H1 (cell line): ENCODE results near the gene FBXO17. TPM values are rescaled to one million over a fixed set of nuclear protein-coding genes. Genes with fewer than 3 reads are reported as not detected.

Experiments used
- CTCF ChIA-PET: fragments of 300-600 bp; sonication (Branson Sonifier 250); formaldehyde crosslinking; loops from one replicate; lab custom pipeline; 2021; ENCODE audit not compliant: partially characterized antibody; lab: Charles Lee
- POLR2A ChIA-PET: fragments of 300-600 bp; sonication (Branson Sonifier 250); formaldehyde crosslinking; loops from one replicate; lab custom pipeline; 2021; ENCODE audit warnings: inconsistent platforms; ENCODE audit not compliant: partially characterized antibody; lab: Charles Lee
- DNase-seq, 2 experiments: peaks; one replicate each; pipeline versions ENCODE4 v3.0.0 to v3.0.0-alpha.2; 2010 to 2022; ENCODE audit warnings: low spot score in 2 of 2, low read depth in 1 of 2, mixed read lengths in 1 of 2
- FAIRE-seq: peaks from 2 replicates; lab custom pipeline; 2011; peaks lifted over from hg19 to GRCh38; lab: Jason Lieb, UNC
- H2AFZ ChIP-seq: 2 replicates; pipeline ENCODE4 v1.8.1; 2012; ENCODE audit warnings: low read length, inconsistent platforms
- H2AK5ac ChIP-seq: 2 replicates; pipeline ENCODE4 v1.6.1; 2013; ENCODE audit warnings: low read depth, low read length
- H2BK120ac ChIP-seq: replicated peaks from 2 replicates; pipeline ENCODE3; 2013; ENCODE audit warnings: low read depth, low read length, inconsistent platforms
- H2BK12ac ChIP-seq: 2 replicates; pipeline ENCODE4 v1.6.1; 2013; ENCODE audit warnings: low read depth, low read length
- H2BK15ac ChIP-seq: 2 replicates; pipeline ENCODE4 v1.6.1; 2013; ENCODE audit warnings: low read length
- H2BK20ac ChIP-seq: 2 replicates; pipeline ENCODE4 v1.6.1; 2013; ENCODE audit warnings: low read length
- H2BK5ac ChIP-seq: 2 replicates; pipeline ENCODE4 v1.6.1; 2013; ENCODE audit warnings: low read depth, low read length
- H3K14ac ChIP-seq: 2 replicates; pipeline ENCODE4 v1.6.1; 2013; ENCODE audit warnings: inconsistent platforms; ENCODE audit not compliant: insufficient read length
- H3K18ac ChIP-seq: 2 replicates; pipeline ENCODE4 v1.6.1; 2013; ENCODE audit warnings: low read length; ENCODE audit errors: extremely low read depth
- H3K23ac ChIP-seq: 2 replicates; pipeline ENCODE4 v1.6.1; 2013; ENCODE audit warnings: inconsistent platforms; ENCODE audit not compliant: insufficient read length
- H3K23me2 ChIP-seq: 2 replicates; pipeline ENCODE4 v1.6.1; 2013; ENCODE audit warnings: low read depth, low read length
- H3K27ac ChIP-seq: 2 replicates; pipeline ENCODE4 v1.6.1; 2011; ENCODE audit warnings: low read depth, low read length, inconsistent platforms
- H3K27me3 ChIP-seq, 4 experiments: replicated peaks in 1 of 4; 1 replicate in 1 of 4; 2 replicates in 3 of 4; pipeline versions ENCODE4 v1.6.1 to v1.8.1; 2011 to 2013; ENCODE audit warnings: low read length in 3 of 4, mild to moderate bottlenecking in 3 of 4, inconsistent platforms in 2 of 4, mixed read lengths in 2 of 4, moderate library complexity in 1 of 4; ENCODE audit not compliant: control insufficient read depth in 3 of 4, insufficient read depth in 3 of 4; ENCODE audit errors: extremely low read depth in 1 of 4
- H3K36me3 ChIP-seq, 4 experiments: 2 replicates each; pipeline versions ENCODE4 v1.6.1 to v1.8.1; 2011 to 2013; ENCODE audit warnings: mild to moderate bottlenecking in 4 of 4, low read length in 3 of 4, moderate library complexity in 2 of 4, control low read depth in 1 of 4, inconsistent platforms in 1 of 4; ENCODE audit not compliant: insufficient read depth in 4 of 4, control insufficient read depth in 2 of 4
- H3K4ac ChIP-seq: replicated peaks from 2 replicates; pipeline ENCODE3; 2013; ENCODE audit warnings: low read length, low read depth, mixed read lengths, inconsistent platforms; ENCODE audit not compliant: insufficient read length
- H3K4me1 ChIP-seq, 4 experiments: replicated peaks in 1 of 4; 1 replicate in 1 of 4; 2 replicates in 3 of 4; pipeline versions ENCODE4 v1.6.1 to v1.8.1; 2011 to 2013; ENCODE audit warnings: low read length in 3 of 4, inconsistent platforms in 2 of 4, mixed read lengths in 1 of 4; ENCODE audit not compliant: insufficient read depth in 4 of 4, control insufficient read depth in 3 of 4
- H3K4me2 ChIP-seq, 2 experiments: 2 replicates each; pipeline versions ENCODE4 v1.6.1 to v1.8.1; 2011 to 2013; ENCODE audit warnings: low read depth in 2 of 2, low read length in 2 of 2, control low read depth in 1 of 2, inconsistent platforms in 1 of 2, mild to moderate bottlenecking in 1 of 2; ENCODE audit not compliant: insufficient read depth in 1 of 2
- H3K4me3 ChIP-seq, 4 experiments: fragments of 200-600, 300-600 bp in 1 of 4; sonication (generic), shearing (Covaris generic), sonication (Bioruptor Twin) in 1 of 4; 2 replicates each; pipeline versions ENCODE4 v1.5.1 to v1.8.1; 2011 to 2016; ENCODE audit warnings: low read length in 4 of 4, low read depth in 3 of 4, control low read depth in 2 of 4, inconsistent platforms in 2 of 4, mild to moderate bottlenecking in 2 of 4, mixed read lengths in 1 of 4, moderate library complexity in 1 of 4; ENCODE audit not compliant: insufficient read depth in 2 of 4; ENCODE audit errors: extremely low read depth in 1 of 4
- H3K56ac ChIP-seq: replicated peaks from 2 replicates; pipeline ENCODE3; 2013; ENCODE audit warnings: low read depth, mild to moderate bottlenecking, mixed read lengths, low read length, inconsistent platforms; ENCODE audit not compliant: insufficient read length
- H3K79me1 ChIP-seq: 2 replicates; pipeline ENCODE4 v1.6.1; 2013; ENCODE audit warnings: low read depth, low read length, control low read depth
- H3K79me2 ChIP-seq, 2 experiments: 2 replicates each; pipeline versions ENCODE4 v1.6.1 to v1.8.1; 2012 to 2013; ENCODE audit warnings: low read length in 2 of 2, mild to moderate bottlenecking in 2 of 2, inconsistent platforms in 1 of 2; ENCODE audit not compliant: insufficient read depth in 2 of 2, control insufficient read depth in 1 of 2
- H3K9ac ChIP-seq, 4 experiments: replicated peaks in 1 of 4; 1 replicate in 1 of 4; 2 replicates in 3 of 4; pipeline versions ENCODE4 v1.6.1 to v1.8.1; 2011 to 2013; ENCODE audit warnings: low read depth in 3 of 4, low read length in 3 of 4, control low read depth in 2 of 4, mild to moderate bottlenecking in 2 of 4, moderate library complexity in 2 of 4, inconsistent platforms in 1 of 4; ENCODE audit errors: extremely low read depth in 1 of 4
- H3K9me3 ChIP-seq, 2 experiments: 2 replicates each; pipeline versions ENCODE4 v1.6.1 to v1.8.1; 2012 to 2013; ENCODE audit warnings: mild to moderate bottlenecking in 2 of 2, moderate library complexity in 2 of 2, control low read depth in 1 of 2, inconsistent platforms in 1 of 2, low read depth in 1 of 2, low read length in 1 of 2, mixed read lengths in 1 of 2; ENCODE audit not compliant: insufficient read depth in 2 of 2
- H4K20me1 ChIP-seq, 2 experiments: replicated peaks in 1 of 2; 2 replicates each; pipeline versions ENCODE3 to v1.8.1; 2011 to 2013; ENCODE audit warnings: inconsistent platforms in 2 of 2, low read length in 2 of 2, mild to moderate bottlenecking in 1 of 2; ENCODE audit not compliant: insufficient read depth in 2 of 2, control insufficient read depth in 1 of 2
- H4K5ac ChIP-seq: 2 replicates; pipeline ENCODE4 v1.6.1; 2013; ENCODE audit warnings: low read length, low read depth, mixed read lengths, inconsistent platforms; ENCODE audit not compliant: insufficient read length
- H4K8ac ChIP-seq: 2 replicates; pipeline ENCODE4 v1.8.0; 2013; ENCODE audit warnings: mild to moderate bottlenecking, moderate library complexity, low read length, inconsistent platforms; ENCODE audit not compliant: insufficient read depth; ENCODE audit errors: extremely low read depth
- H4K91ac ChIP-seq: replicated peaks from 2 replicates; pipeline ENCODE3; 2013; ENCODE audit warnings: low read length, mixed read lengths, inconsistent platforms; ENCODE audit not compliant: insufficient read length
- CBX5 ChIP-seq: fragments of 300-800, 300-1000 bp; sonication (generic); IDR thresholded peaks from 2 replicates; pipeline ENCODE4 v1.7.1; 2016; ENCODE audit warnings: antibody characterized with exemption, low read length, low read depth
- EP300 ChIP-seq, 2 experiments: IDR thresholded peaks; 1 replicate in 1 of 2; 2 replicates in 1 of 2; pipeline ENCODE4 v1.6.1; 2011 to 2012; ENCODE audit warnings: low read depth in 2 of 2, low read length in 2 of 2, mild to moderate bottlenecking in 2 of 2, borderline replicate concordance in 1 of 2, inconsistent platforms in 1 of 2, moderate library complexity in 1 of 2
- HDAC2 ChIP-seq, 2 experiments: fragments of 300-600 bp in 1 of 2; sonication (generic) in 1 of 2; IDR thresholded peaks; 2 replicates each; pipeline ENCODE4 v1.6.1; 2011 to 2012; ENCODE audit warnings: low read depth in 2 of 2, low read length in 2 of 2, mild to moderate bottlenecking in 2 of 2, moderate library complexity in 2 of 2, borderline replicate concordance in 1 of 2, inconsistent platforms in 1 of 2
- JUND ChIP-seq: IDR thresholded peaks from 2 replicates; pipeline ENCODE4 v1.6.1; 2011; ENCODE audit warnings: mild to moderate bottlenecking, improper control_type of control experiment, low read length
- KDM1A ChIP-seq: fragments of 200-600, 300-600 bp; sonication (generic); IDR thresholded peaks from 2 replicates; pipeline ENCODE4 v1.7.1; 2016; ENCODE audit warnings: mild to moderate bottlenecking, low read length, borderline replicate concordance
- POLR2A ChIP-seq, 2 experiments: IDR thresholded peaks; 1 replicate in 1 of 2; 2 replicates in 1 of 2; pipeline ENCODE4 v1.6.1; 2011; ENCODE audit warnings: low read depth in 2 of 2, low read length in 2 of 2, mild to moderate bottlenecking in 2 of 2; ENCODE audit errors: control extremely low read depth in 1 of 2
- WGBS, 2 experiments: shearing (Covaris generic) in 1 of 2; methylation state at CpG; one replicate each; pipeline versions ENCODE4 v1.1.6 to v1.1.7; 2013 to 2015; ENCODE audit warnings: low lambda C conversion rate in 2 of 2, mixed read lengths in 2 of 2, inconsistent platforms in 1 of 2, low coverage in 1 of 2, missing lambda C conversion rate in 1 of 2; ENCODE audit not compliant: insufficient replicate concordance in 2 of 2, insufficient coverage in 1 of 2, insufficient read length in 1 of 2; ENCODE audit errors: extremely low coverage in 1 of 2, missing lambda C conversion rate in 1 of 2; 5-methylcytosine and 5-hydroxymethylcytosine counted together
- polyA plus RNA-seq, 7 experiments: library from polyadenylated mRNA; depleted of rRNA in 3 of 7; stranded (reverse) in 5 of 7; unstranded in 2 of 7; fragments of >200 nt in 5 of 7; fragments of 200-250 nt in 2 of 7; gene quantifications; 1 replicate in 5 of 7; 2 replicates in 1 of 7; 4 replicates in 1 of 7; pipeline versions ENCODE4 v1.2.1 to v1.2.3, GENCODE V29; 2011 to 2013; ENCODE audit warnings: missing spikeins in 2 of 7, mixed read lengths in 2 of 7
- total RNA-seq: library from RNA; stranded (reverse); fragmentation: NEBNext Ultra II Directional; extraction: Animal tissue kit (Norgen Biotek cat#: 25700); gene quantifications from 2 replicates; pipeline ENCODE4 v1.2.1, GENCODE V29; 2021

Gene FBXO17
- total and polyA plus RNA-seq, 2 of the 8 experiments (the other 6 are each of a cell fraction or from before 2014, with no cell fraction given), result 11.7 to 15.3 TPM

- FAIRE-seq, result no peak
- no peak overlapping the region for H3K4ac ChIP-seq
- H3K23me2 ChIP-seq, result no peaks in the 10 kb centered on the region
- H3K23ac ChIP-seq, result no peak overlapping the region
- no peak overlapping the region for H3K18ac ChIP-seq
- no peak overlapping the region for H3K9ac ChIP-seq
- no peak overlapping the region for H2AFZ ChIP-seq
- no peaks in the 10 kb centered on the region for H4K20me1 ChIP-seq
- H3K27ac ChIP-seq, result no peak overlapping the region
- H3K14ac ChIP-seq, result no peak overlapping the region
- H3K4me2 ChIP-seq, result no peak overlapping the region
- H2BK5ac ChIP-seq, result no peak overlapping the region
- 0 out of 7 replicates have a peak, but pooled peaks cover 0 to 2% (median 0%) of the 10 kb centered on the region in 4 experiments for H3K4me1 ChIP-seq
- no peak overlapping the region for H4K5ac ChIP-seq
- H3K9me3 ChIP-seq, result no peaks in the 10 kb centered on the region
- H2AK5ac ChIP-seq, result no peak overlapping the region
- no peaks in the 10 kb centered on the region for H3K79me2 ChIP-seq
- WGBS, 2 experiments, result 97% methylated on average over 4 of the region's 4 CpGs; no CpG with 5 or more reads in 1 of the 2 experiments
- no peak overlapping the region for H3K56ac ChIP-seq
- no peak overlapping the region for H4K91ac ChIP-seq
- ChIA-PET CTCF (no interaction called here), POLR2A (no interaction called here)
- H3K4me3 ChIP-seq, result no peak overlapping the region
- H4K8ac ChIP-seq, result no peak overlapping the region
- H3K27me3 ChIP-seq, result no peaks in the 10 kb centered on the region
- H2BK15ac ChIP-seq, result no peak overlapping the region
- H2BK12ac ChIP-seq, result no peak overlapping the region
- no peak for DNase-seq
- no peak overlapping the region for H2BK120ac ChIP-seq
- H3K79me1 ChIP-seq, result no peaks in the 10 kb centered on the region; the same call in 1 of the 2 replicates
- H2BK20ac ChIP-seq, result no peak overlapping the region
- no peaks in the 10 kb centered on the region for H3K36me3 ChIP-seq
- TF ChIP-seq POLR2A (IDR thresholded peaks at IDR 0.05; ENCODE audit: control extremely low read depth in 1 of 2, low read depth in 2 of 2, low read length in 2 of 2) (no peak), HDAC2 (IDR thresholded peaks at IDR 0.05; ENCODE audit: borderline replicate concordance in 1 of 2, low read depth in 2 of 2, low read length in 2 of 2) (no peak), EP300 (IDR thresholded peaks at IDR 0.05; ENCODE audit: borderline replicate concordance in 1 of 2, low read depth in 2 of 2, low read length in 2 of 2) (no peak), CBX5 (no peak), JUND (no peak), KDM1A (no peak)
Measured at GRCh38 chr19:39003796-39004195, 28.3 kb upstream of the FBXO17 start.
